ENCODE measurements around the gene SERHL2.
"Not testable (repeated sequence)": the region's sequence is repeated elsewhere in the genome, so short reads cannot be mapped to it uniquely, and the experiment has no call there.

The SERHL2 gene

DNA sequence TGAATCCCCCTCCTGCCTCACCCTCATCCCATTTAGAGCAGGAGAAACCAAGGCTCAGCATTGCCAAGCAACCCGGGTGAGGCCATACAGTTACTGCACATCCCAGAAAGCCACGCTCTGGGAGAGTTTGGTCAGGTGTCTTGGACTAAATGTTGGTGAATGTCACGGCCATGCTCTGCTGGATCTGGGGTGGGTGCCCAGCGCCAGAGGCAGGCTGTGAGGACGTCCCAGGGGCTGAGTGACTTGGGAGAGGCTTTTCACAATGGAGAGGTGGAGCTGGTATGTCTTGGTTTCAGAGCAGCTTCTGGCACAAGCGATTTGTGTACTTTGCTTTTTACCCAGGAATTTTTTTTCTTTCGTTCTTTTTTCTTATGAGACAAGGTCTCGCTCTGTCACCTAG, 6.6 kb downstream of the SERHL2 start:
- TF ChIP-seq, protein P1, sequence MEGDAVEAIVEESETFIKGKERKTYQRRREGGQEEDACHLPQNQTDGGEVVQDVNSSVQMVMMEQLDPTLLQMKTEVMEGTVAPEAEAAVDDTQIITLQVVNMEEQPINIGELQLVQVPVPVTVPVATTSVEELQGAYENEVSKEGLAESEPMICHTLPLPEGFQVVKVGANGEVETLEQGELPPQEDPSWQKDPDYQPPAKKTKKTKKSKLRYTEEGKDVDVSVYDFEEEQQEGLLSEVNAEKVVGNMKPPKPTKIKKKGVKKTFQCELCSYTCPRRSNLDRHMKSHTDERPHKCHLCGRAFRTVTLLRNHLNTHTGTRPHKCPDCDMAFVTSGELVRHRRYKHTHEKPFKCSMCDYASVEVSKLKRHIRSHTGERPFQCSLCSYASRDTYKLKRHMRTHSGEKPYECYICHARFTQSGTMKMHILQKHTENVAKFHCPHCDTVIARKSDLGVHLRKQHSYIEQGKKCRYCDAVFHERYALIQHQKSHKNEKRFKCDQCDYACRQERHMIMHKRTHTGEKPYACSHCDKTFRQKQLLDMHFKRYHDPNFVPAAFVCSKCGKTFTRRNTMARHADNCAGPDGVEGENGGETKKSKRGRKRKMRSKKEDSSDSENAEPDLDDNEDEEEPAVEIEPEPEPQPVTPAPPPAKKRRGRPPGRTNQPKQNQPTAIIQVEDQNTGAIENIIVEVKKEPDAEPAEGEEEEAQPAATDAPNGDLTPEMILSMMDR (IDR thresholded peaks at IDR 0.05; ENCODE audit: low read depth, low read length), result no peak
- H3K4me3 ChIP-seq (ENCODE audit: low read depth, low read length), result no peak overlapping the region

DNA sequence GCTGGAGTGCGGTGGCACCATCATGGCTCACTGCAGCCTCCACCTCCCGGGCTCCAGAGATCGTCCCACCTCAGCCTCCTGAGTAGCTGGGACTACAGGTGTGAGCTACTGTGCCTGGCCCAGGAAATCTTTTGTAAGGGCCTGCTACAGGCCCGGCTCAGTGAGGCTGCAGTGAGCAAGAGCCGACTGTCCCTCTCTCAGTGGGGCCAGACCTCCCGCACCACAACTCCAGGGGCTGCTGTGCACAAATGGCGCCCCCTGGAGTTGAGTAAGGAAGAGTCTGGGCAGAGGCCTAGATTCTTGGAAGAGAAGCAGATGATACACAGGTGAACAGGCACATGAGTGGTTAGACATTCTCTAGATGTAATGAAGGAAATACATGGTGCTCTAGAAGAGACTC, 7.0 kb downstream of the SERHL2 start:
- TF ChIP-seq, protein P1 (IDR thresholded peaks at IDR 0.05; ENCODE audit: low read depth, low read length), result peak; percentile 23; the same call in 1 of the 2 replicates
- H3K4me3 ChIP-seq (ENCODE audit: low read depth, low read length), result no peak overlapping the region

DNA sequence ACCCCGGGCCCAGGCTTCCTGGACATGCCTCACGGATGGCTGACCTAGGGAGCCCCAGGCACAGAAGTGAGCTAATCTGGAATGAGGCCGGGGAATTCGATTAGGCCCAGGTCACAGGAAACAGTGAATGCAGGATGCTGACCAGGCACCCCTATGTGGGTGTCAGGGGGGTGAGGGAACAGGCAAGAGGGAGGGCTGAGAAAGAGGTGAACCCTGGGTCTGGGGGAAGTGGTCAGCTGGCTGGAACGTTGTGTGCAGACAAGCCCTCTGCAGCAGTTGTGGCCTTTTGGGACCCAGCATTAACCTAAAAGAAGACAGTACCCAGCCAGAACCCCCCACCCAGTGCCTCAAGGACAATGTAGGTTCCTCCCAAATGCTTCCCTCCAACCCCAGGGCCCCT, 8.1 kb downstream of the SERHL2 start:
- H3K4me3 ChIP-seq (ENCODE audit: low read depth, low read length), result no peak overlapping the region
- TF ChIP-seq, protein P1 (IDR thresholded peaks at IDR 0.05; ENCODE audit: low read depth, low read length), result no peak

DNA sequence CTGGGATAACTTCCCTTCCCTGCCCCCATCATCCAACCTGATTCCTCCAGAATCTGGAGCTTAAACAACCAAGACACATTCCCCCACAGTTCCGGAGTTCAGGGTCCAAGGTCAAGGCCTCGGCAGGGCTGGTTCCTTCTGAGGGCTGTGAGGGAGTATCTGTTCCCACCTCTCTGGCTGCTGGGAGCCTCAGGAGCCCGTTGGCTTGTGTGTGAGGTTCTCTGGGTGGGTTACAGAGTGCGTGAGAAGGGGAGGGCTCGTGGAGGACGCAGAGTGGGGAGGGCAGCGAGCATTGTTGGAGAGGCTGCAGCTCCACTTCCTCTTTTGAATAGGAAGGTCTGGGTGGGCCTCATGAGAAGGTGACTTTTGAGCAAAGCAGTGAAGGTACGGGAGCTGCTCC, 8.5 kb downstream of the SERHL2 start:
- H3K4me3 ChIP-seq (ENCODE audit: low read depth, low read length), result no peak overlapping the region
- TF ChIP-seq, protein P1 (IDR thresholded peaks at IDR 0.05; ENCODE audit: low read depth, low read length), result no peak

DNA sequence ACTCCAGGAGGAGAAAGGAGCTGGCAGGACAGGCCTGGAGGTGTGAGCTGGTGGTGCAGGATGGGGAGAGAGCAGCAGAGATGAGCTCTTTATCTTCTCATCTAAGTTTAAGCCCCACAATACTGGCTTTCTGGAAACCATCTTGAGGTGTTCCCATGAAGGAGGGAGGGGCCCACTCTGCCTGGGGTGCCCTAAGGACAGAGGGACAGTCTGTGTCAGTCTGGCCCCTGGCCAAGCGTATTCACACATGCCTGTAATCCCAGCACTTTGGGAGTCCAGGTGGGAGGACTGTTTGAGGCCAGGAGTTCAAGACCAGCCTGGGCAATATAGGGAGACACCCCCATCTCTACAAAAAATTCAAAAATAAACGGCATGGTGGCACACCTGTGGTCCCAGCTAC, 8.9 kb downstream of the SERHL2 start:
- no peak overlapping the region for H3K4me3 ChIP-seq (ENCODE audit: low read depth, low read length)
- TF ChIP-seq, protein P1 (IDR thresholded peaks at IDR 0.05; ENCODE audit: low read depth, low read length), result no peak

DNA sequence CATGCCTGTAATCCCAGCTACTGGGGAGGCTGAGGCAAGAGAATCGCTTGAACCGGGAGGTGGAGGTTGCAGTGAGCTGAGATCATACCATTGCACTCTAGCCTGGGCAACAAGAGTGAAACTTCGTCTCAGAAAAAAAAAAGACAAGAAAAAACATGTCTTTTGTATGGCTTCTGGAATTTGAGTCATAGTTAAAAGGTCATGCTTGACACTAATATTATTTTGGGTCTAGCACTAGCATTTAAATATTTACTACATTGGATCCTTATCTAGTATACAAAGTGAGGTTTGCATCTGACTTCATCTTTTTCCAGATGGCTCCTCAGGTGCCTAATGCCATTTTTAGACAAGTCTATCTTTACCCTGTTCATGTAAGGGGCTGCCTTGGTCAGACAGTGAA, 10.2 kb downstream of the SERHL2 start:
- not testable (repeated sequence) for H3K4me3 ChIP-seq (ENCODE audit: low read depth, low read length)

DNA sequence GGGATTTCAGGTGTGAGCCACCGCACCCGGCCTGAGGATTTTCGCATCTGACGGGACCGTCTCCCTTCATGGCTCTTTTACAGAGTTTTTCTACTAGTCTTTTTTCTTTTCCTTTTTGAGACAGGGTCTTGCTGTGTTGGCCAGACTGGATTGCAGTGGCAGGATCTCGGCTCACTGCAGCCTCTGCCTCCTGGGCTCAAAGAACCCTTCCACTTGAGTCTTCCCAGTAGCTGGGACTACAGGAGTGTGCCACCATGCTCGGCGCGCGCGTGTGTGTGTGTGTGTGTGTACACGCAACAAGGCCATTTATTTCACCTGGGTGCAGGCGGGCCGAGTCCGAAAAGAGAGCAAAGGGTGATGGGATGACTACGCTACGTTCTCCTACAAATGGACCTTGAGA, 10.9 kb downstream of the SERHL2 start:
- TF ChIP-seq, protein P1 (IDR thresholded peaks at IDR 0.05; ENCODE audit: low read depth, low read length), result no peak
- no peak overlapping the region for H3K4me3 ChIP-seq (ENCODE audit: low read depth, low read length)

DNA sequence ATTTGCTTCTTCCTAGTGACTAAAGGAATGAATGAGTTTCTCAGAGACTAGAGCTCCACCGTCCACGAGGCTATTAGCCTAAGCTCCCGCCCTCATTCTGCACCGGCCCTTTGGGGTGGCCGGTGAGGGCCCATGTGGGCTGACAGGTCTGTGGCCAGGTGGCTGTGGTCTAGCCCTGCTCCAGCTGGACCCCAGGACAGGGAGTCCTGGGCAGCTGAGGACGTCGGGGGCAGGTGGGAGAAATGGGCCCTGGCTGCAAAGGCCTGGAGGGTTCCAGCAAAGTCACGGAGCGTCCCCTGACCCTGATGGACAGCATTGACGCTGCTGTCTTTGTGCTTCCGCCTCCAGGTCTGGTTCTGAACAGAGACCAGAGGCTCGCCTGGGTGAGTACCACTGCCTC, 12.2 kb downstream of the SERHL2 start:
- no peak overlapping the region for H3K4me3 ChIP-seq (ENCODE audit: low read depth, low read length)
- TF ChIP-seq, protein P1 (IDR thresholded peaks at IDR 0.05; ENCODE audit: low read depth, low read length), result no peak

DNA sequence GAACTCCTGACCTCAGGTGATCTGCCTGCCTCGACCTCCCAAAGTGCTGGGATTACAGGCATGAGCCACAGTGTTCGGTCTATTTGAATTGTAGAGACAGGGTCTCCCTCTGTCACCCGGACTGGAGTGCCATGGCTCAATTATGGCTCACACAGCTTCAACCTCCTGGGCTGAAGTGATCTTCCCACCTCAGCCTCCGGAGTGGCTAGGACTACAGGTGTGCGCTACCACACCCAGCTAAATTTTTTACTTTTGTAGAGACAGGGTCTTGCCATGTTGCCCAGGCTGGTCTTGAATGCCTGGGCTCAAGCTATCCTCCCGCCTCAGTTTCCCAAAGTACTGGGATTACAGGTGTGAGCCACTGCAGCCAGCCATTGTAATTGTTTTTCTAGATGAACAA, 14.2 kb downstream of the SERHL2 start:
- H3K4me3 ChIP-seq (ENCODE audit: low read depth, low read length), result not testable (repeated sequence)

DNA sequence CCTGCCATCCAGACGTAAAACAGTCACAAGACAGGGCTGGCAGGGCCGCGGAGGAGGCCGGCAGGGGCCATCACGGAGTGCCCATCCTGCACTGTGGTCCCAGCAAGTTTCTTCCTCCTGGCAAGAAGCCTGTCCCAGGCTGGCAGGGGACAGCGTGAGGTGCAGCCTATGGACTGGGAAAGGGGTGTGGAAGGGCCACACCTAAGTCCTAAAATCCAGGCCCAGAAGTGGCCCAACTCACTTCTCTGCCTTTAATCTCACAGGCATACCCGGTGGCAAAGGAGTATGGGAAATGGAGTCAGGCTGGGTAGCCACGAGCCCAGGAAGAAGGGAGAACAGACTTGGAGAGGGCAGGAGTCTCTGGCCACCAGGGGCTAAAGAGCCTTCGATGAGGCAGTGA, 16.8 kb downstream of the SERHL2 start:
- H3K4me3 ChIP-seq (ENCODE audit: low read depth, low read length), result not testable (repeated sequence)

DNA sequence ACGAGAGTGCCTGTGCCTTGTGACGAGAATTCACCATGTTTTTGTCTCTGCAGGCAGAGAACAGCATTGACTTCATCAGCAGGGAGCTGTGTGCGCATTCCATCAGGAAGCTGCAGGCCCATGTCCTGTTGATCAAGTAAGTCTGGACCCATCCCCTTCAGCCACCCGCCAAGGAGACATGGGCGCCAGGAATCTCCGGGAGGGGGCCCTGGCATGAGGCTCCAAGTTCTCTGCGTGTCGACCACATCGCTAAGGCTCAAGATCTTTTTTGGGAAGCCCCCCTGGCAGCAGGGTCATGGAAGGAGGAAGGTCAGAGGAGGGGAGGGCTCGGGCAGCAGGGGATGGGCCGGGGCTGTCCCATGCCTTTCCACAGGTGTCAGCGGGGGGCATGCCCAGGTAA, 17.3 kb downstream of the SERHL2 start:
- H3K4me3 ChIP-seq (ENCODE audit: low read depth, low read length), result not testable (repeated sequence)

DNA sequence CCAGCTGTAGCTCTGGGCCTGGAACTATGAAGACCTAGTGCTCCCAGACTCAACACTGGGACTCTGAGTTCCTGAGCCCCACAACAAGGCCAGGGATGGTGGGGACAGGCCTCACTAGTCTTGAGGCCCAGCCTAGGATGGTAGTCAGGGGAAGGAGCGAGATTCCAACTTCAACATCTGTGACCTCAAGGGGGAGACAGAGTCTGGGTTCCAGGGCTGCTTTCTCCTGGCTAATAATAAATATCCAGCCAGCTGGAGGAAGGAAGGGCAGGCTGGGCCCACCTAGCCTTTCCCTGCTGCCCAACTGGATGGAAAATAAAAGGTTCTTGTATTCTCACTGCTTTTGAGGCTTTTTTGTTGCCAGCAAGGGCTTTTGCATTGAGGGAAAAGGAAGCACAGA, 20.3 kb downstream of the SERHL2 start:
- H3K4me3 ChIP-seq (ENCODE audit: low read depth, low read length), result not testable (repeated sequence)
